Measurements from ENCODE around the gene EXOG. TPM values are rescaled to one million over a fixed set of nuclear protein-coding genes. Genes with fewer than 3 reads are reported as not detected.
A peak's percentile ranks its signal among the peaks of the same experiment; 100 is the strongest.

The EXOG gene
- total RNA-seq, 4 donors from 2014 or later: 0.34 to 3.9 (median 3.1) TPM

DNA sequence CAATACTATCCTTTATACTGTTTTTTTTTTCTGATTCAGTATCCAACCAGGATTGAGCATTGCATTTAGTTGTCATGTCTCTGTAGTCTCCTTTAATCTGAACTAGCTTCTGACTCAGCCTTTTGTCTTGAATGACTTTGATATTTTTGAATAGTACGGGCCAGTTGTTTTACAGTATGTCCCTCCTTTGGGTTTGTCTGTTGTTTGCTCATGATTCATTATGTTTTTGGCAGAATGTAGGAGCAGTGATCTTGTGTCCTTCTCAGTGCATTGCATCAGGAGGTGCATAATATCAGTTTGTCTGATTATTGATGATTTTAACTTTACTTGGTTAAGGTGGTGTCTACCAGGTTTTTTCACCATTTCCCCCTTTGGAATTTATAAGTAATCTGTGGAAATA lies 20.5 kb downstream of the EXOG start:
- no peak for TF ChIP-seq CTCF (IDR thresholded peaks at IDR 0.05)
- TF ChIP-seq POLR2A (IDR thresholded peaks at IDR 0.05): no peak
- intact Hi-C loops (cut with DNase I; ENCODE audit: low total_unique reads): no loop called here
- 48 to 52% methylated on average over 1 of the region's 1 CpG for WGBS, 2 donors

GRCh38 chr3:38519000-38519399 lies 22.9 kb downstream of the EXOG start:
- no peak for DNase-seq (ENCODE audit: low spot score in 2 of 2)
- H3K4me3 ChIP-seq (ENCODE audit: low read depth, poor library complexity, severe bottlenecking): no peak overlapping the region
- 25 to 30% methylated on average over 1 of the region's 1 CpG for WGBS, 2 donors
- intact Hi-C loops (cut with DNase I; ENCODE audit: low total_unique reads): no loop called here
- TF ChIP-seq CTCF (IDR thresholded peaks at IDR 0.05) (no peak), POLR2A (IDR thresholded peaks at IDR 0.05) (no peak)

More for the DNA sequence above, 20.5 kb downstream of the EXOG start:
- DNase-seq (ENCODE audit: low spot score in 2 of 2): no peak
- no peak overlapping the region for H3K4me3 ChIP-seq (ENCODE audit: low read depth, poor library complexity, severe bottlenecking)

DNA sequence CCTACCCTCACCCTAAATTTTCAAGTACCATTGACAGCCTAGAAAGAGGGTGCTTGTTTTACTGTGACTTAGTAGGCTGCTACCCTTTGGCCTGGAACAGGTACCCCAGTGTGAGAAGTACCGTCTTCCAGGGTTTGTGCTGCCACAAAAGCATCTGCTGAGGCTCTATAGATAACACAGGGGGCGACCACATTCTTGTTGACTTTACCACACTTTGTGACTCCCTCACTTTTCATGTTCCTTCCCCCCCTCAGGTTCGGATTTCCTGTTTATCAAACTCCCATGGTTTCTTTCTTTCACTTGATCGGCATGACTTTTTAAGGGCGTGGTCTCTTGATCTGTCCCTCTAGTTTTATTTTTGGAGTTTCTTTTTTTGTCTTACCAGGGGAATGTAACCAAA lies 23.5 kb downstream of the EXOG start:
- TF ChIP-seq POLR2A (IDR thresholded peaks at IDR 0.05): no peak
- no peak for TF ChIP-seq CTCF (IDR thresholded peaks at IDR 0.05)
- intact Hi-C loops (cut with DNase I; ENCODE audit: low total_unique reads): loop anchor here (10.0 kb wide), 1 partner anchor 475 kb away; no protein-coding TSS in a partner anchor

DNA sequence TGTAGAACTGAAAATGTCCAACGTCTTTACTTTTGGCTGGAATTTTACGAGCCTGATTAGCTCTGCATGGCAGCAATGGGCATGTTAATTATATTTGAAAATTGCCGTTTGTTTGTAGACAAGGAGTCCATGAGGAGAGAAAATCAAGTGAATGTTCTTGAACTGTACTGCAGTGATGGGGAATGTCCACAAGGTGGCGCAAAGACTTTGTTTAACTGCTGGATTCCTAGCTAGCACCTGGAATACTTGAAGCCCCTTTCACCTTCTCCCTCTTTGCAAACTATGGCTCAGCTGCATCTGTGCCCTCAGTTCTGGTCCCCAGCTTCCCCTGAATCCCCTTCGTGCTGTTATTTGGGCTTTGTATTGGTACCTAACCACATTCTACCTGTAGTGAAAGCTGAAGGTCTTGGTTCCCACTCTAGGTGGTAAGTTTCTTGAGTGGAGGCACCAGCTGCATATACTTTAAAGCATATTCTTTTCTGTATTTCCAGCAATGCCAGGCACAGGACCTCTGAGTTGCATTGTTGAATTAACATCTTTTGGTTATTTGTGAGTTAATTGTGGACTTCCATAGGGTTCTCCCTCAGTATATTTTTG lies 25.3 kb downstream of the EXOG start:
- DNase-seq (ENCODE audit: low spot score in 2 of 2): peak in 1 of 2 donors; percentile 59
- no peak overlapping the region for H3K4me3 ChIP-seq (ENCODE audit: low read depth, poor library complexity, severe bottlenecking)
- TF ChIP-seq POLR2A (IDR thresholded peaks at IDR 0.05) (no peak), CTCF (IDR thresholded peaks at IDR 0.05) (peak in 1 of 3 donors; percentile 55)
- WGBS, 2 donors: 0 to 7% methylated on average over 5 of the region's 5 CpGs
- intact Hi-C loops (cut with DNase I; ENCODE audit: low total_unique reads): loop anchor here (10.0 kb wide), 1 partner anchor 473 kb away; no protein-coding TSS in a partner anchor

More for the DNA sequence above, 23.5 kb downstream of the EXOG start:
- DNase-seq (ENCODE audit: low spot score in 2 of 2): no peak
- H3K4me3 ChIP-seq (ENCODE audit: low read depth, poor library complexity, severe bottlenecking): no peak overlapping the region
- 59 to 63% methylated on average over 5 of the region's 5 CpGs for WGBS, 2 donors

DNA sequence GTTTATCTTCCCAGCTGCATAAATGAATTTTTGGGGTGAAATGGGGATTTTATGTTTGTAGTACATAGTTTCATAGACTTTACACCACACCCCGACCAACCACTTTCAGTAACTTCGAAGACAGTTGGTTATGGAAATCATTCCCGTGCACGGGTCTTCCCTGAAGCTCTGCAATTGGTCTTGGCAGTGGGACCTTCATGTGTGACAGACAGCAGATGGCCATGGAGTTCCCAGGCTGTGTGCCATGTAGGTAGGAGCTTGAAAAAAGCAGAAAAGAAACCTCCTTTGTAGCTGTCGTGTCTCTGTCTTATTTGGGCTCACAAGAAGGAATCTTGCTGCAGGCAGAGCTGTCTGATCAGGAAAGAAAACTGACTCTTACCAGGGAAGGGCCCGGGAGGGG lies 25.9 kb downstream of the EXOG start:
- 83 to 90% methylated on average over 6 of the region's 6 CpGs for WGBS, 2 donors
- no peak for TF ChIP-seq CTCF (IDR thresholded peaks at IDR 0.05)
- no peak for TF ChIP-seq POLR2A (IDR thresholded peaks at IDR 0.05)
- intact Hi-C loops (cut with DNase I; ENCODE audit: low total_unique reads): loop anchor here (2.0 to 10.0 kb wide), 2 partner anchors 129 to 473 kb away; no protein-coding TSS in a partner anchor
- H3K4me3 ChIP-seq (ENCODE audit: low read depth, poor library complexity, severe bottlenecking): no peak overlapping the region
- DNase-seq (ENCODE audit: low spot score in 2 of 2): no peak

Measured in lower leg skin (tissue), 4 donors.